IMR-90 (cell line): ENCODE results near the gene STAT4. TPM values are rescaled to one million over a fixed set of nuclear protein-coding genes. Genes with fewer than 3 reads are reported as not detected.

ENCODE experiments used
- ATAC-seq: fragments of 200-7000 bp; cut with Tn5 transposase; 2 replicates; pipeline ENCODE4 v1.9.1; 2020; ENCODE audit warnings: low read depth, mild to moderate bottlenecking, moderate library complexity
- BruUV-seq: library from RNA; stranded (reverse); fragments of 400-500 nt; replicated peaks from 2 replicates; lab custom pipeline; 2021; lab: Mats Ljungman, UMichigan
- CTCF ChIA-PET: fragments of 300-600 bp; formaldehyde crosslinking; extraction: SDS; loops from one replicate; lab custom pipeline; 2021; ENCODE audit warnings: antibody characterized with exemption; lab: Yijun Ruan, JAX
- POLR2A ChIA-PET: fragments of 300-600 bp; sonication (Branson Sonifier 250); formaldehyde crosslinking; loops from one replicate; lab custom pipeline; 2022; ENCODE audit warnings: antibody characterized with exemption; ENCODE audit not compliant: unreplicated experiment; lab: Charles Lee
- DNase-seq: peaks from one replicate; pipeline ENCODE4 v3.0.0; 2013
- H2AFZ ChIP-seq: replicated peaks from 2 replicates; pipeline ENCODE3; 2013; ENCODE audit warnings: low read length, mild to moderate bottlenecking; ENCODE audit not compliant: poor library complexity
- H2AK5ac ChIP-seq: 2 replicates; pipeline ENCODE4 v1.6.1; 2013; ENCODE audit warnings: low read depth, low read length, inconsistent platforms
- H2AK9ac ChIP-seq: replicated peaks from 2 replicates; pipeline ENCODE3; 2013; ENCODE audit warnings: mild to moderate bottlenecking, low read depth, low read length, moderate library complexity; ENCODE audit not compliant: poor library complexity
- H2BK120ac ChIP-seq: 2 replicates; pipeline ENCODE4 v1.6.1; 2013; ENCODE audit warnings: low read depth, low read length, inconsistent platforms
- H2BK15ac ChIP-seq: 3 replicates; pipeline ENCODE4 v1.6.1; 2013; ENCODE audit warnings: low read depth, low read length, inconsistent platforms
- H2BK20ac ChIP-seq: 2 replicates; pipeline ENCODE4 v1.6.1; 2013; ENCODE audit warnings: low read depth, mild to moderate bottlenecking, inconsistent platforms, low read length, moderate library complexity
- H2BK5ac ChIP-seq: 2 replicates; pipeline ENCODE4 v1.6.1; 2013; ENCODE audit warnings: mild to moderate bottlenecking, low read depth, low read length, inconsistent platforms; ENCODE audit not compliant: poor library complexity, severe bottlenecking
- H3K14ac ChIP-seq: replicated peaks from 2 replicates; pipeline ENCODE4 v1.6.1; 2013; ENCODE audit warnings: low read depth, low read length, inconsistent platforms
- H3K18ac ChIP-seq: 2 replicates; pipeline ENCODE4 v1.6.1; 2013; ENCODE audit warnings: low read depth, low read length, control low read depth
- H3K23ac ChIP-seq: 2 replicates; pipeline ENCODE4 v1.6.1; 2013; ENCODE audit warnings: low read depth, low read length, inconsistent platforms
- H3K27ac ChIP-seq: 2 replicates; pipeline ENCODE4 v1.5.1; 2013; ENCODE audit warnings: mild to moderate bottlenecking, control low read depth, low read length; ENCODE audit not compliant: insufficient read depth
- H3K27me3 ChIP-seq: 2 replicates; pipeline ENCODE4 v1.6.1; 2013; ENCODE audit warnings: low read length; ENCODE audit not compliant: control insufficient read depth, insufficient read depth
- H3K36me3 ChIP-seq: 2 replicates; pipeline ENCODE4 v1.6.1; 2013; ENCODE audit warnings: low read length, mixed read lengths; ENCODE audit not compliant: control insufficient read depth, insufficient read depth
- H3K4ac ChIP-seq: 2 replicates; pipeline ENCODE4 v1.6.1; 2013; ENCODE audit warnings: low read depth, low read length, inconsistent platforms
- H3K4me1 ChIP-seq: 2 replicates; pipeline ENCODE4 v1.6.1; 2013; ENCODE audit warnings: low read length, mixed read lengths; ENCODE audit not compliant: control insufficient read depth, insufficient read depth
- H3K4me2 ChIP-seq: 2 replicates; pipeline ENCODE4 v1.6.1; 2013; ENCODE audit warnings: low read depth, mild to moderate bottlenecking, control low read depth, low read length, moderate library complexity
- H3K4me3 ChIP-seq: 2 replicates; pipeline ENCODE4 v1.5.1; 2013; ENCODE audit warnings: low read depth, mild to moderate bottlenecking, control low read depth, low read length, moderate library complexity; ENCODE audit not compliant: insufficient read depth
- H3K56ac ChIP-seq: 2 replicates; pipeline ENCODE4 v1.6.1; 2013; ENCODE audit warnings: low read length, inconsistent platforms; ENCODE audit not compliant: insufficient read depth; ENCODE audit errors: extremely low read depth
- H3K79me1 ChIP-seq, 2 experiments: 2 replicates each; pipeline ENCODE4 v1.6.1; 2013; ENCODE audit warnings: low read length in 2 of 2, inconsistent platforms in 1 of 2, low read depth in 1 of 2
- H3K9ac ChIP-seq: 2 replicates; pipeline ENCODE4 v1.6.1; 2013; ENCODE audit warnings: low read depth, low read length, control low read depth
- H3K9me1 ChIP-seq: 2 replicates; pipeline ENCODE4 v1.6.1; 2013; ENCODE audit warnings: low read length, inconsistent platforms; ENCODE audit not compliant: insufficient read depth
- H3K9me3 ChIP-seq: 2 replicates; pipeline ENCODE4 v1.6.1; 2013; ENCODE audit warnings: low read length; ENCODE audit not compliant: control insufficient read depth, insufficient read depth
- H4K20me1 ChIP-seq: 2 replicates; pipeline ENCODE4 v1.6.1; 2013; ENCODE audit warnings: low read length, inconsistent platforms; ENCODE audit not compliant: insufficient read depth
- H4K5ac ChIP-seq: 2 replicates; pipeline ENCODE4 v1.6.1; 2013; ENCODE audit warnings: mild to moderate bottlenecking, low read depth, low read length, control low read depth
- H4K8ac ChIP-seq, 2 experiments: 2 replicates each; pipeline ENCODE4 v1.6.1; 2013; ENCODE audit warnings: low read depth in 2 of 2, low read length in 2 of 2, control low read depth in 1 of 2, inconsistent platforms in 1 of 2
- H4K91ac ChIP-seq: 2 replicates; pipeline ENCODE4 v1.6.1; 2013; ENCODE audit warnings: low read depth, low read length, inconsistent platforms; ENCODE audit not compliant: insufficient read depth
- BHLHE40 ChIP-seq: fragments of 150-350 bp; IDR thresholded peaks from 2 replicates; pipeline ENCODE4 v1.6.1; 2016; ENCODE audit warnings: mild to moderate bottlenecking, low read depth, low read length
- CEBPB ChIP-seq: IDR thresholded peaks from 2 replicates; pipeline ENCODE4 v1.6.1; 2012; ENCODE audit warnings: low read depth, low read length, improper control_type of control experiment
- FOS ChIP-seq: fragments of 150-350 bp; IDR thresholded peaks from 2 replicates; pipeline ENCODE4 v1.6.1; 2016; ENCODE audit warnings: low read depth, low read length
- MAZ ChIP-seq: IDR thresholded peaks from 2 replicates; pipeline ENCODE4 v1.6.1; 2012; ENCODE audit warnings: low read depth, mild to moderate bottlenecking, low read length, improper control_type of control experiment, moderate library complexity, borderline replicate concordance
- NFE2L2 ChIP-seq: fragments of 150-350 bp; IDR thresholded peaks from 2 replicates; pipeline ENCODE4 v1.6.1; 2016; ENCODE audit warnings: low read depth, mild to moderate bottlenecking, low read length
- POLR2A ChIP-seq: IDR thresholded peaks from 2 replicates; pipeline ENCODE4 v1.6.1; 2012; ENCODE audit warnings: mild to moderate bottlenecking, low read depth, low read length
- RFX5 ChIP-seq: IDR thresholded peaks from 2 replicates; pipeline ENCODE4 v1.8.0; 2012; ENCODE audit warnings: low read depth, mild to moderate bottlenecking, low read length, moderate library complexity
- SMC3 ChIP-seq: fragments of 150-350 bp; IDR thresholded peaks from 2 replicates; pipeline ENCODE4 v1.6.1; 2016; ENCODE audit warnings: low read depth, mild to moderate bottlenecking, antibody characterized with exemption, low read length, moderate library complexity
- WGBS, 2 experiments: methylation state at CpG; one replicate each; pipeline versions ENCODE4 v1.1.5 to v1.1.7; 2013; ENCODE audit warnings: missing lambda C conversion rate in 2 of 2; ENCODE audit not compliant: insufficient read length in 1 of 2; ENCODE audit errors: extremely low coverage in 2 of 2; 5-methylcytosine and 5-hydroxymethylcytosine counted together
- dilution Hi-C: fragments of 300-500 bp; cut with HindIII; formaldehyde crosslinking; loops from one replicate; pipeline ENCODE4 v1.14.3; 2018; ENCODE audit warnings: low sequenced_read_pairs; ENCODE audit not compliant: unreplicated experiment
- in situ Hi-C: fragments of 300-500 bp; cut with MboI; formaldehyde crosslinking; loops from 3 replicates; pipeline ENCODE4 v1.14.3; 2019; ENCODE audit warnings: low sequenced_read_pairs, inconsistent platforms, mixed read lengths
- intact Hi-C: fragments of 100-400 bp; cut with micrococcal nuclease; formaldehyde crosslinking; loops from 2 replicates; pipeline ENCODE4 v1.10.0; 2022
- polyA plus RNA-seq, 3 experiments: library from polyadenylated mRNA; depleted of rRNA; stranded (reverse); fragments of >200 nt; gene quantifications; 2 replicates each; pipeline ENCODE4 v1.2.3, GENCODE V29; 2012; ENCODE audit warnings: low replicate concordance in 1 of 3
- total RNA-seq: library from RNA; depleted of rRNA; stranded (reverse); fragments of >200 nt; gene quantifications from 2 replicates; pipeline ENCODE4 v1.2.3, GENCODE V29; 2012
- TF ChIP-seq, protein P1 (sequence below): fragments of 150-350 bp; IDR thresholded peaks from 2 replicates; pipeline ENCODE4 v1.6.1; 2017; ENCODE audit warnings: mild to moderate bottlenecking, antibody characterized with exemption, low read length, low read depth

Gene STAT4
- total and polyA plus RNA-seq, 2 of the 4 experiments (the other 2 are of a cell fraction) = 0.36 to 0.48 TPM

DNA sequence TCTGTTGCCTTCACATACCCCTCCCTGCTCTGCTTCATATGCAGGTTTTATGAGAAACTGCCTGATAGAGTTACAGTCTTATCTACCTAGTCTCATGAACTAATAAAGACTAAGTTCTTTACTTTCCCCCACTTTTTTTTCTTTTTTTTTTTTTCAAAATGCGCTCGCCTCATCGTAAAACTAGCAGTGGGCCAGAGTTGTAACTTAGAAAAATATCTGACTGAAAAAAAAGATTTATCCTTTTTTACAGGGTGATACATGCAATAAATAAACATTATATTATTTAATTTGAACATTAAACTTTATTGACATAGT lies 83.9 kb downstream of the STAT4 start:
- H3K14ac ChIP-seq = no peak overlapping the region
- 0 out of 2 replicates have a peak, but pooled peaks cover 2% of the 10 kb centered on the region for H3K4me1 ChIP-seq
- H3K18ac ChIP-seq = no peak overlapping the region
- no peaks in the 10 kb centered on the region for H4K20me1 ChIP-seq
- no peak overlapping the region for H2AFZ ChIP-seq
- CTCF ChIA-PET = interaction anchor here (0.6 kb wide), 1 partner anchor 434 kb away, joined by 7 read pairs; no protein-coding TSS in a partner anchor
- no peak for ATAC-seq
- no peak overlapping the region for H2AK9ac ChIP-seq
- no peak overlapping the region for H3K4me2 ChIP-seq
- H3K79me1 ChIP-seq = no peaks in the 10 kb centered on the region
- no peak overlapping the region for H2BK5ac ChIP-seq
- POLR2A ChIA-PET = interaction anchor here (0.5 kb wide), 1 partner anchor 41 kb away, joined by 4 read pairs; no protein-coding TSS in a partner anchor
- no peak overlapping the region for H3K56ac ChIP-seq
- no peak overlapping the region for H2BK120ac ChIP-seq
- TF ChIP-seq BHLHE40 = no peak
- TF ChIP-seq FOS = no peak
- TF ChIP-seq RFX5 = no peak
- TF ChIP-seq SMC3 = no peak
- TF ChIP-seq, protein P1, sequence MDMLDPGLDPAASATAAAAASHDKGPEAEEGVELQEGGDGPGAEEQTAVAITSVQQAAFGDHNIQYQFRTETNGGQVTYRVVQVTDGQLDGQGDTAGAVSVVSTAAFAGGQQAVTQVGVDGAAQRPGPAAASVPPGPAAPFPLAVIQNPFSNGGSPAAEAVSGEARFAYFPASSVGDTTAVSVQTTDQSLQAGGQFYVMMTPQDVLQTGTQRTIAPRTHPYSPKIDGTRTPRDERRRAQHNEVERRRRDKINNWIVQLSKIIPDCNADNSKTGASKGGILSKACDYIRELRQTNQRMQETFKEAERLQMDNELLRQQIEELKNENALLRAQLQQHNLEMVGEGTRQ = no peak
- no peak for TF ChIP-seq NFE2L2
- TF ChIP-seq MAZ = no peak
- no peak for TF ChIP-seq CEBPB
- TF ChIP-seq POLR2A = no peak
- in situ Hi-C loops (loop anchor here (10.0 kb wide), 1 partner anchor 68 kb away; no protein-coding TSS in a partner anchor), dilution Hi-C loops (no loop called here), intact Hi-C loops (no loop called here)
- H4K8ac ChIP-seq = no peak overlapping the region
- no peaks in the 10 kb centered on the region for H3K9me1 ChIP-seq
- no peak overlapping the region for H2BK20ac ChIP-seq
- H2AK5ac ChIP-seq = no peak overlapping the region
- H2BK15ac ChIP-seq = no peak overlapping the region
- no peak overlapping the region for H3K27ac ChIP-seq
- H3K9me3 ChIP-seq = no peaks in the 10 kb centered on the region
- H4K5ac ChIP-seq = no peak overlapping the region
- H3K9ac ChIP-seq = no peak overlapping the region
- no peaks in the 10 kb centered on the region for H3K36me3 ChIP-seq
- no peak overlapping the region for H3K4me3 ChIP-seq
- no peak overlapping the region for H4K91ac ChIP-seq
- no peaks in the 10 kb centered on the region for H3K27me3 ChIP-seq
- no CpG with 5 or more reads among the region's 3 CpGs for WGBS, 2 experiments
- no peak overlapping the region for H3K23ac ChIP-seq
- no peak overlapping the region for H3K4ac ChIP-seq
- no TSS peak for BruUV-seq
- DNase-seq = no peak
